Measurements from ENCODE around the gene UBE2O.

UBE2O gene

GRCh38 chr17:76356803-76357456 lies 96.0 kb downstream of the UBE2O start:
- no peak overlapping the region for H3K4me3 ChIP-seq (replicated peaks; ENCODE audit: insufficient read depth, low read length)
- no peak for DNase-seq (ENCODE audit: low read depth in 1 of 2, low spot score in 1 of 2)
- TF ChIP-seq GABPA (IDR thresholded peaks at IDR 0.05; ENCODE audit: low read depth) (no peak), CTCF (IDR thresholded peaks at IDR 0.05; ENCODE audit: insufficient read depth, low read length) (no peak), POLR2AphosphoS5 (IDR thresholded peaks at IDR 0.05; ENCODE audit: low read depth) (no peak), SPI1 (IDR thresholded peaks at IDR 0.05; ENCODE audit: borderline replicate concordance, low read depth) (no peak)
- TF ChIP-seq, protein P1, sequence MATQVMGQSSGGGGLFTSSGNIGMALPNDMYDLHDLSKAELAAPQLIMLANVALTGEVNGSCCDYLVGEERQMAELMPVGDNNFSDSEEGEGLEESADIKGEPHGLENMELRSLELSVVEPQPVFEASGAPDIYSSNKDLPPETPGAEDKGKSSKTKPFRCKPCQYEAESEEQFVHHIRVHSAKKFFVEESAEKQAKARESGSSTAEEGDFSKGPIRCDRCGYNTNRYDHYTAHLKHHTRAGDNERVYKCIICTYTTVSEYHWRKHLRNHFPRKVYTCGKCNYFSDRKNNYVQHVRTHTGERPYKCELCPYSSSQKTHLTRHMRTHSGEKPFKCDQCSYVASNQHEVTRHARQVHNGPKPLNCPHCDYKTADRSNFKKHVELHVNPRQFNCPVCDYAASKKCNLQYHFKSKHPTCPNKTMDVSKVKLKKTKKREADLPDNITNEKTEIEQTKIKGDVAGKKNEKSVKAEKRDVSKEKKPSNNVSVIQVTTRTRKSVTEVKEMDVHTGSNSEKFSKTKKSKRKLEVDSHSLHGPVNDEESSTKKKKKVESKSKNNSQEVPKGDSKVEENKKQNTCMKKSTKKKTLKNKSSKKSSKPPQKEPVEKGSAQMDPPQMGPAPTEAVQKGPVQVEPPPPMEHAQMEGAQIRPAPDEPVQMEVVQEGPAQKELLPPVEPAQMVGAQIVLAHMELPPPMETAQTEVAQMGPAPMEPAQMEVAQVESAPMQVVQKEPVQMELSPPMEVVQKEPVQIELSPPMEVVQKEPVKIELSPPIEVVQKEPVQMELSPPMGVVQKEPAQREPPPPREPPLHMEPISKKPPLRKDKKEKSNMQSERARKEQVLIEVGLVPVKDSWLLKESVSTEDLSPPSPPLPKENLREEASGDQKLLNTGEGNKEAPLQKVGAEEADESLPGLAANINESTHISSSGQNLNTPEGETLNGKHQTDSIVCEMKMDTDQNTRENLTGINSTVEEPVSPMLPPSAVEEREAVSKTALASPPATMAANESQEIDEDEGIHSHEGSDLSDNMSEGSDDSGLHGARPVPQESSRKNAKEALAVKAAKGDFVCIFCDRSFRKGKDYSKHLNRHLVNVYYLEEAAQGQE (IDR thresholded peaks at IDR 0.05; ENCODE audit: insufficient replicate concordance, low read depth): no peak
- H3K27me3 ChIP-seq (ENCODE audit: insufficient read depth, poor library complexity, severe bottlenecking): no peaks in the 10 kb centered on the region
- no peak overlapping the region for H3K27ac ChIP-seq (replicated peaks)

GRCh38 chr17:76354747-76355310 lies 98.1 kb downstream of the UBE2O start:
- Histone ChIP-seq H3K27me3 (ENCODE audit: insufficient read depth, poor library complexity, severe bottlenecking) (no peaks in the 10 kb centered on the region), H3K4me3 (replicated peaks; ENCODE audit: insufficient read depth, low read length) (no peak overlapping the region), H3K27ac (replicated peaks) (no peak overlapping the region)
- TF ChIP-seq POLR2AphosphoS5 (IDR thresholded peaks at IDR 0.05; ENCODE audit: low read depth) (no peak), CTCF (IDR thresholded peaks at IDR 0.05; ENCODE audit: insufficient read depth, low read length) (no peak), SPI1 (IDR thresholded peaks at IDR 0.05; ENCODE audit: borderline replicate concordance, low read depth) (no peak), GABPA (IDR thresholded peaks at IDR 0.05; ENCODE audit: low read depth) (no peak)
- TF ChIP-seq, protein P1 (IDR thresholded peaks at IDR 0.05; ENCODE audit: insufficient replicate concordance, low read depth): no peak
- peak in 1 of 2 experiments; percentile 18 for DNase-seq (ENCODE audit: low read depth in 1 of 2, low spot score in 1 of 2)

DNA sequence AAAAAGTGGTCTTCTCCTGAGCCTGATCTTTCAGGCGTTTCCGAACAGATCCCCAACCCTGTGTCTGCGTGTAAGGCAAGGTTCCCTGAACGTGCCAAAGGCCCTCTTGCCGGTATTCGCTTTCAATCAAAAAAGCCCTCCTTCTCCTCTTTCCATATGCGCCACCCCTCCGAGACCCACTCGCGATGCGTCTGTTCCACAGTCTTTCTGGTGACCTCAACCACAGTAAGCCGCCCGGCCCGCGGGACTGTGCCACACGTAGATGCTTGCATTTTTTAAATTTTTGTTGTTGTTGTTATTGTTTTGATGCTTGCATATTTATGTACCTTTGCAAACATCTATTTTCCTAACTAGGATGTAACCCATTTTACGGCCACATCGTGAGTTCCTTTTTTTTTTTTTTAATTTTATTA lies 98.6 kb downstream of the UBE2O start:
- Histone ChIP-seq H3K27me3 (ENCODE audit: insufficient read depth, poor library complexity, severe bottlenecking) (no peaks in the 10 kb centered on the region), H3K4me3 (replicated peaks; ENCODE audit: insufficient read depth, low read length) (peak overlapping the region; percentile 91), H3K27ac (replicated peaks) (peak overlapping the region; percentile 100)
- TF ChIP-seq POLR2AphosphoS5 (IDR thresholded peaks at IDR 0.05; ENCODE audit: low read depth) (no peak), GABPA (IDR thresholded peaks at IDR 0.05; ENCODE audit: low read depth) (no peak), CTCF (IDR thresholded peaks at IDR 0.05; ENCODE audit: insufficient read depth, low read length) (no peak), SPI1 (IDR thresholded peaks at IDR 0.05; ENCODE audit: borderline replicate concordance, low read depth) (no peak)
- TF ChIP-seq, protein P1 (IDR thresholded peaks at IDR 0.05; ENCODE audit: insufficient replicate concordance, low read depth): no peak
- no peak for DNase-seq (ENCODE audit: low read depth in 1 of 2, low spot score in 1 of 2)

All from HL-60 (cell line).